GM19043 (cell line): ENCODE results near the gene HIVEP3.
A peak's percentile ranks its signal among the peaks of the same experiment; 100 is the strongest.

ENCODE experiments used
- ATAC-seq: cut with Tn5 transposase; IDR thresholded peaks from one replicate; pipeline ENCODE4 v1.9.1; 2021; ENCODE audit warnings: low read depth; ENCODE audit not compliant: unreplicated experiment

HIVEP3 gene

DNA sequence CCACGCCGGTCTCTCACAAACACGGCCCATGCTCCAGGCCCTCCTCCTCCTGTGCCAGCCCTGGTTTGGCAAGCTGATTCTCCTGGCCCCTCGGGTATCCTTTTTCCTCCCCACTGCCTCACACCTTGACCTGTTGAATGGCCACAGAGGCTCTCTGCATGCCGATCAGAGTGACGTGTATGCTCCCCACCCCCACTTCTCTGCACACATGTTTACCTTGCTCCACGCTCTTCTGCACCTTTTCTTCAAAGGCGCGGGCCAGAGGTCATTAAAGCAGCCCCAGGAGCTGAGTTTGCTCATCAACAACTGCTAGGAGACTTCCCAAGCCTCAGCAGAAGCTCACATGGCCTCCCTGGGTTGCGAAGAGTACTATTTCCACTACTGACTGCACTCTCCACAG, 295.0 kb downstream of the HIVEP3 start:
- no peak for ATAC-seq

DNA sequence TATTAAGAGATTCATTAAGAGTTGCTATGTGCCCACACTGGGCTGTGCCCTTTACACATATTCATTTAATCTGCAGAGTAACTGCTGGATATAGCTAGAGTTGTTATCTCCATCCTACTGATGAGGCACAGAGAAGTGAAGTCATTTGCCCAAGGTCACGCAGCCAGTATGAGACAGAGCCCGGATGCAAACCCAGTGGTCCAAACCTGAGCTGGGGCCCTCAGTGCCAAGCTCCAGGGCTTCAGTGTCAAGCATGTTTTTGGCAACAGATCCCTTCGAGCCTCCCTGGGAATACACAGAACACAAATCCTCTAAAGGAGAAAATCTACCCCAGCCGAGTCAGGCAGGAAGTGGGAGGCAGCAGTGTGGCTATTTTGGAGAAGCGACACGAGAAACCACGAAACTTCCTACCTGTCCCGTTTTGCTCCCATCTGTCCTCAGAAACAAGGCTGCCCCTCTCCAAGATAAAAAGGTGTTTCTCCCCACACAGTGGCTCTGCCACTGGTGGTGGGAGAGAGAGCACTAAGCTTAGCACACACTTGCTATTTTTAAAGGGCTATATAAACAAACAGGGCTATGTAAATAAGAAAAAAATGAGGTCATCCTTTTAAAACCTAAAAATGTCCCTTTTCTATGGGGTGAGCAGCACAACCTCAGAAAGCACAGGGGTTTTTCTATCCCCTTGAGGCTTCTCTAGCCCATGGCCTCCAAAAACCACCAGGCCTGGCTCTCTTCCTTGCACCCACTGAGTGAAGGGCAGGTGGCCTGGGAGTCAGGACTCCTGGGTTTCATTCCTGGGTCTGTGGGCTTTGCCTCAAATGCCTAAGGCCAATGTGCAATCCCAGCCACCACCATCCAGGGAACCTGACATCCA, 295.6 kb downstream of the HIVEP3 start:
- peak; percentile 81 for ATAC-seq

DNA sequence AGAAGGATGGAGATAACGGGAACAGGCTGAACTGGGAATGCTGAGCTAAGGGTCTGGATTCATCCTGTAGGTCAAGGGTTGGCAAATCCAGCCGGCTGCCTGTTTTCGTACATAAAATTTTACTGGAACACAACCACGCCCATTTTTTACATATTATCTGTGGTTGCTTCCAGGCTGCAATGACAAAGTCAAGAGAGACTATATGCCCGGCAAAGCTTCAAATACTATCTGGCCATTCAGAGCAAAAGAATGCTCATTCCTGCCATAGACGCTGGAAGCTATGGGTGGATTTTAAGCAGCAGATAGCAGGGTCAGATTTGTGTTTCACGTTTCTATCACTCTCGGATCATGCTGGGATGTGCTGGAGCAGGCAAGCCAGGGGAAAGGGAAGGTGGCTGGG, 296.3 kb downstream of the HIVEP3 start:
- ATAC-seq = no peak

DNA sequence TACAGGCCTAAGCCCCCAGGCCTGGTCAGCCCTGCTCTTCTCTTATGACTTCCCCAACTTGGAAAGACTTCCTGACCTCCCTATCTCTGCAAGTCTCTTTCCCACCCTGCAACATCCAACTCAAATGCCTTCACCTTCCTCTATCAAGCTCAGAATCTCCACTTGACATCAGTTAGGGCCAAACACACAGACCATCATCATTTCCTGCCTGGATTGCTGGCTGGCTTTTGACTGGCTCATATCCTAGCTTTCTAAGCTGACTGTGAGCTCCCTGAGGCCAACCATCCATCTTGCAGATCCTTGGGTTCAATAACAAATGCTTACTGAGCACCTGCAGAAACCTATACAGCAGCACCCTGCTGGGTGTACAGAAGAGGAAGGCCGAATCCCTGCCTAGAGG, 296.9 kb downstream of the HIVEP3 start:
- no peak for ATAC-seq

DNA sequence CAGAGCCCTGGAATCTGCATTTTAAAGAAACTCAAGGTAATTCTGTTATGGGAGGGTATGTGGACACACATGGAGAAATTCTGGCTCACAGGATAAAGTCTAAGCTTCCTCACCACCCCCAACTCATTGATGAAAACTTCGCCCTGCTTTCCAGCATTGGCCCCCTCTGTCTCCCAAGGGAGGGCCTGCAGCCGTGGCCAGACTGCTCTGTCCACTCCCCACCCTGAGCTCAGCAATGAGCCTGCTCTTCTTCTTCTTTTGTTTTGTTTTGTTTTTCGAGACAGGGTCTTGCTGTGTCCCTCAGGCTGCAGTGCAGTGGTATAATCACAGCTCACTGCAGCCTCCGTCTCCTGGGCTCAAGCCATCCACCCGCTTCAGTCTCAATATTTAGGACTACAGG, 297.5 kb downstream of the HIVEP3 start:
- no peak for ATAC-seq

DNA sequence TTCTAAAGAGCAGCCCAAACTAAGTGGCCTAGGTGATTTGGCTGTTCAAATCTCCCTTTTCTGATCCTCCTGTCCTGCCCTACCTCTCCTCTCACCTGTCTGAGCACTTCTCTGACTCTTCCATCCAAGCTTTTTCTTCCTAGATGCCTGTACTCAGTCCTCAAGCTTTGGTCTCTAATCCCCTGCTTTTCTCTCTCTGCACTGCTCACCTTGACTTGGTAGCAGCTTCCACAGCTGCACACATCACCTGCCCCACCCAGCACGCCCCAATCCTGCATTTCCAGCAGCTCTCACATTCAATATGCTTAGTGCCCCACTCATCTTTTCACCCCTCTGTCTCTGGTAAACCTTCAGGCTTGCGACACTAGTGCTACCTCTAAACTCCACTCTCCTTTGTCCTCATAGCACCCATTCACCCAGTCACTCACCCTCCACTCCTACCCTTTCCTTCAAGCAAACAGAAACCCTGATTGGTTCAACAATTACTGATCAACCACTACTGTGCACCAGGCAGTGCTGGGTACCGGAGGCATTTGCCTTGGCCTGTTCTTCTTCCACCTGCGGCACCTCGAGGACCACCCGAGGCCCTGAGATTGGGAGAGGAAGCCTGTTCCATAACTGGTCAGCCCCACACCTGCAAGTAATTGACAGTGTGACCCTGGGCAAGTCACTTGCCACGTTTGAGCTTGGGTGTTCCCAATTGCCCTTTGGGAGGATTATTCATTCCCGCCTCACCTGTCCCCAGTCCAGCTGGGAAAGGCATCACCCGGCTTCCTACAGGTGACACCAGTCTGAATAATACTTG, 298.2 kb downstream of the HIVEP3 start:
- no peak for ATAC-seq

DNA sequence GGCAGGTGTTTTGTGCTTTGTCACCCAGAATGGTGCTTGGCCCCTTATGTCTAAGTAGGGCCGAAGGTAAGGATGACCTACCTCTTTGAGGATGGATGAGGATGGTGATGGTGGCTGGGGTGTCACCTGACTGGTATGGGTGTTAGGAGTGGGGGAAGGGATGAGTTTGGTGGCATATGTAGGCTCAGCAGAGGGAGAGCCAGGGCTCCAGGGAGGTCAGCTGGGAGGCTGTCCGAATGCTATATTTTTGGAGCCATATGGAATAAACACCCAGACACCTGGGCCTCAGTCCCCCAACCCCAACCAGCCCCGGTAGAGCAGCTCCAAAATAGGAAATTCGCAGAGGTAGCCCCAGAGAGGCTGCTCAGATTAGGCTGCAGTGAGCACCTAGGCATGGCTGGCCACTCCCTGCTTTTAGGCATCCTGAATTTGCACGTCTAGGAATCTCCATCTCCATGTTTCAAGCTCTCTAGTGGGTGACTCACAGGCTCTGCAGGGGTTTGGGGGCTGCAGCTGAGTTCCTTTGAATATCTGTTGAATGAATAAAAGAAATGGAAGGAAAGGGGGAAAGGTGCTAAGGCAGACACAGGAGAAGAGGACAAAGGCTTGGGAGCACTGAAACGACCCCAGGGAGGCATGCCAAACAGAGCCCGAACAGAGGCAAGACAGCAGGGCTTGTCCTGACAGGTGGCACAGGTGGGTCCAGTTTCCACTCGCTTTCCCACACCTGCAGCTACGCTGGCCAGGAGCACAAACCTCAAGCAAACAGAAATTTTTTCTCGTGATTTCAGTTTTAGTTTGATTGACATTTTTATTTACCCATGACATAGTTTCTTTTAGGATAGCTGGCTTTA, 299.0 kb downstream of the HIVEP3 start:
- no peak for ATAC-seq

DNA sequence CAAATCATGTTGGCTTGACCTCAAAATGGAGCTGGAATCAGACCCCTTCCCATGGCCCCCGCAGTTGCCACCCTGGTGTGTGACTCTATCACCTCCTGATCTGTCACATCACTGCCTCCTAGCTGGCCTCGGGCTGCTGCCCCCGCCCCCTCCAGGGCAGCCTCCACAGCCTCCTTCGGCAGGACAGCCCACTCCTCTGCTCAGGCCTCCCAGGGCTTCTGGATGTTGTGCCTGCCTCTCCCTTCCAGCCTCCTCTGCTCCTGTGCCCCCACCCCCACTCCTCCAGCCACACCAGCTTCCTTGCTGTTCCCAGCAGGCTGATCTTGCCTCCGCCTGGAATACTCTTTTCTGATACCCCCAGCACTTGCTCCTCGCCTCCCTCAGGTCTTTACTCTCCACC, 299.9 kb downstream of the HIVEP3 start:
- no peak for ATAC-seq

DNA sequence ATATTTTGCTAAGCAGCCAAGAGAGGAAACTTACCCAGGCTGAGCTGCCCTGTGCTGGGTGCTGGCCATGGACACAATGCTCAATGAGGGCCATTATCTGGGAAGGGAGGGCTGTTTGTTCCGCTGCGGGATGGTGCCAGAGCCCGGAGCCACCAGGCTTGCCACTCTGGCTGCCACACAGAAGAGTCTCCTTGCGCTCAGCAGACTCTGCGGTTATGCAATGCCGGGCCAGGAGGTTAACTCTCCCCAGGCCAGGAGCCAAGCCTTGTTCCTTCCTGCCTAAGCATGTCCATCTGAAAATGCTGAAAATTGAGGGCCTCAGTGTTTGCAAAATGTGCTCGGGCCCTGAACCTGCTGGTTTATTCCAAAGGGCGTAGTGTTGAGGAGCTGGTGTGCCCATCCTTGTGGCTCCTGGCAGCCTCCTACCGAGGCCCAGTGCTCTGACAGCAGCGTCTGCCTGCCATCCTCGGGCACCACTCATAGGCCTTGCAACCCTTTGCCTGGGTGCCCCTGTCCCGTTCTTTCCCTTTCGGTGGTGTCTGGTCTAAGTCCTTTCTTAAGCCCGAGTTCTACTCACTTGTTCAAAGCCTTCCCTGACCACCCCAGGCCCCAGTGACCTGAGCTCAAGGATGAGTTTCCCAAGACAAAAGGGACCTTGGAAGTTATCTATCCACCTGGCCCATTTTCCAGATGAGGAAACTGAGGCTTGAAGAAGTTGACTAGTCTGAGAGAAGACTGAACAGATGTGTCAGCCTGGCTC, 300.5 kb downstream of the HIVEP3 start:
- ATAC-seq = no peak

DNA sequence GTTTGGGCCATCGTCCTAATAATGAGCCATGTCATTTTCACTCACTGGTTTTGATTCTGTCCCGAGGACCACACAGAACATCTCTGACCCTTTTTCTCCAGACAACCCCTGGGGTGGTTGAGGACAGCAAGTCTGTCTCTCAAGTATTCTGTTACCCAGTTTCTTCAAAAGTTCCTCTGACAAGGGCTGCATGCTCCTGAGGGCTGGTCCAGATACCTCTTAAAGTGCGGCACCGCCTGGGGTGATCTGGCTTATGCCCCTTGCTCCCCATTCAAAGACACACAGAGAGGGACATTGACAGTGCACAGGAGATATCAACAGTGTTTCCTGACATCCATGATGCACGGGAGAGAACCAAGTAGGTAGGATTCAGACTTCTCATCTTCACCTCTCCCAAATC, 301.4 kb downstream of the HIVEP3 start:
- ATAC-seq = no peak

DNA sequence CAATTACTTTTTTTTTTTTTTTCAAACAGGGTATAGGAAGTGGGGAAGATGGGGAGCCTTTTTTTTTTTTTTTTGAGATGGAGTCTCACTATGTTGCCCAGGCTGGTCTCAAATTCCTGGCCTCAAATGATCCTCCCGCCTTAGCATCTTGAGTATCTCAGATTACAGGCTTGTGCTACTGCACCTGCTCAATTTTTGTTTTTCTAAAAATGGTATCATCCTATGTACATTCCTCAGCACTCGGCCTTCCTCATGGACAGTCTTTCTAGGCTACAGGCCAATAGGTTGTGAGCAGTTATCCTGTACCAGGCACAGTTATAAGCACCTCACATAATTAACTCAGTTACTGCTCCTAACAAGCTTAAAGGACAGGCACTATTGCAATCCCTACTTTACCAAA, 302.2 kb downstream of the HIVEP3 start:
- no peak for ATAC-seq

DNA sequence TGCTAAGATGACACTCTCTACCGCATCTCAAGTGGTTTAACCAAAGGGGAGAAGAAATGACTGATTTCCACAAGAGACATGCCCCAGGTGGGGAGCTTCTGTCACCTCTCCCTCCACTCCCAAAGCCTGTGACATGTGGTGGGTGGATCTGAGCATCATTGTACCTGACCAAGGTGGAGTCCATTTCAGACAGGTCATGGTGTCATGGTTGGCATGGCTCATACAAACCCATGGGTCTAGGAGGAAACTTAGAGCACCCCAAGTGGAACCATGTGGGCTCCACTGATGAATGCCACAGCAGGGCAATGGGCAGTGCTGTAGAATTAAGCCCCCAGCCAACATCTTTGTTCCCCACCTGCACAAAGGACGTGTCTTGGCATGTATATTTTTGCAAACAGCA, 302.7 kb downstream of the HIVEP3 start:
- ATAC-seq = no peak

DNA sequence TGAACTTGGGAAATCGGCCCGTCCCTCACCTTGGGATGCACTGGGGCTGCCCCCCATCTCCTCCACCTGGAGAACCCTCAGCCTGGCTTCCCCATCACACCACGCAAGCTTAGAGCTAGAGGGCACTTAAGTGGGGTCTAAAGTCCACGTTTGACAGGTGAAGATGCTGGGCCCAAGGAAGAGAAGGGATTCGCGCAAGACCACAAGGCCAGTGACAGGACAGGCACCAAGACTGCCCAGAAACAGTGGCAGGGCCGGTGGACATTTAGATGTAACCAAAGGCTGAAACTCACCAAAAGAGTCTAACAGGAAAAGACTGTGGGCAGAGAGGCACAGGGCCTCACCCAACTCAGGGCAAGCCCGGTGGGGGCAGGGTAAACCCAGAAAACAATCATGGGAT, 303.4 kb downstream of the HIVEP3 start:
- no peak for ATAC-seq

DNA sequence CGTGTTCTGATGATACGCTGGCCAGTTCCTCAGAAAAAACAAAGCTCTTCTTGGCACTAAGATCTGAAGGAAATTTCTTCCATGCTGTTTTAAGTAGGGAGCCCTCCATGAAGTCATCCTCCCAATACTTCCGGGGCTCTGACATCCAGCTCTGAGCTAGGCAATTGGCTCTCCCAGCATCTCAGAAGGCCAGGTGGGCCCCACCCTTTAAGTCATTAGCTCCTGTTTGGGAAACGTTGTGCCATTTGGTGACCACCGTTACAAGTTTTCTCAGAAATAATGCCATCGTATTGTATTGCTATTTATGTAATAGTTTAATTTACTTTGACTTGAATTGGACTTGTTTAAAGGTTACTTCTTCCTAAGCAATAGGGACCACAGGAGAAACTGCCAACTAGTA, 303.9 kb downstream of the HIVEP3 start:
- no peak for ATAC-seq

DNA sequence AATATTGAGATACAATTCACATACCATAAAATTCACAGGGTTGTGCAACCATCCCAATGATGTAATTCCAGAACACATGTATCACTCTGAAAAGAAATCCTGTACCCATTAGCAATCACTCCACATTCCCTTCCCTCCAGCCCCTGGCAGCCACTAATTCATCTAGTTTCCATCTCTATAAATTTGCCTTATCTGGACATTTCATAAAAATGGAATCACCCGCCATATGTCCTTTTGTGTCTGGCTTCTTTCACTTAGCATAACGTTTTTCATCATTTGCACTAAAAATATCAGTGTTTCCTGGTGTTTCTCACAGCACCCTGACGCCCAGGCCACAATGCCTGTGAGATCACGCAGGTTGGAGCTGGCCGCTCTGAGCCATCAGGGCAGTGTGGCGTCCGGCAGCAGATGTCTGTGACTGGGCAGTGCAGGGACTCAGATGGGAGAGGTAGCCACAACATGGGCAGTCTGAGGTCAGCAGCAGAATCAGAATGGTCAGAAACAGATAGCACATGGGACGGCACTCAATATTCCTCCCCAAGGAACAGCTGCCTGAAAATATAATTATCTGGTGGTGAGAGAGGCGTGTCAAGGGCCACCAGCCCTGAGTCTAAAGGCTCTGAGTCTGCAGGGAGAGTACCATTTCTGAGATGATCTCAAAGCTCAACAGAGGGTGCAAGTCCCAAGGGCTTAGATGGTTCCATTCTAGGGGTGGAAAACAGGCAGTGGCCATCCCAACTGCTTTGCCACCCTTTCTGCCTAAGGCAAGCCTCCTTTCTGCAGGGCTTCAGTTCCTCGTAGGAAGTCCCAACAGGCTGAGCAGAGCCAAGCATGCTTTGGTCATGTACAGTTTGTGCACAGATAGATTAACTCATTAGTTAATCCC, 304.8 kb downstream of the HIVEP3 start:
- ATAC-seq = no peak

DNA sequence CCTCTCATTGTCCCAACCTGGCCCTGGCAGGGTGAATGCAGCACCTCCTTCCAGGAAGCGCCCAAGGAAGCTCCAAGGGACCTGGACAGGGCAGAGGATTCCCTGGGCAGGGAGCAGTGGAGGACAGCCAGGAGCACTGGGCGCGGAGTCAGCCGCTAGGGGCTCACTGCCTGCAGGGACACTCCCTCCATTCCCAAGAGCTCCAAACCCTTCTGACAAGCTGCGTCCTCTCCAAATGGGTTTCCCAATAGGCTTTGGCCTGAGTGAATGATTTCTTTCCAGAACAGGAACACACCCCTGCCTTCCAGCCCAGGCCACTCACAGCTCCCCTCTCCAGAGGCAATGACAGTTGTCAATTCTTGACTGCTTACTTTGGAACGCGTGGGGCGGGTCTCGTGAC, 305.8 kb downstream of the HIVEP3 start:
- no peak for ATAC-seq

DNA sequence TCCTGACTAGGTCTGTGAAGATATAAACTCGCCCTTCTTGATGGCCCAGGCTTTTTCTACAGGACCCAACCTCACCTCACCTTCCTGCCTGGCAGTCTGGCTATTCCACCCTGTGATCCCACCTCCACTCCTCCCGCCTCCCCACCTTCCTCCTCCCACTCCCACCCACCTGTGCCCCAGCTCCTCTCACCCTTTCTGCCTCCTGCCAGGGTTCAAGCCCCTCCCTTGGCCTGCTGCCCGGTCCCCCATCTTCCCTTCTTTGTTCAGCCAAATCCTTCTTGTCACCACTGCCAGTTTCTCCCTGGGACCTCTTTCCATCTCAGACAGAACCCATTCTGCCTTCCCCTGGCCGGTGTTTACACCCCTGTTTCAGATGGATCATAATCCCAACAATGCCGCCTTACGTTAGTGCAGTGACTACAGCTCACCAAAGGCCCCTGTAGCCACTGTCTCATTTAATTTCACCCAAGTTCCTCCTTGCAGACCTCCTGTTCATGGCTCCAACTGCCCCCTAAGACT, 306.7 kb downstream of the HIVEP3 start:
- ATAC-seq = no peak

DNA sequence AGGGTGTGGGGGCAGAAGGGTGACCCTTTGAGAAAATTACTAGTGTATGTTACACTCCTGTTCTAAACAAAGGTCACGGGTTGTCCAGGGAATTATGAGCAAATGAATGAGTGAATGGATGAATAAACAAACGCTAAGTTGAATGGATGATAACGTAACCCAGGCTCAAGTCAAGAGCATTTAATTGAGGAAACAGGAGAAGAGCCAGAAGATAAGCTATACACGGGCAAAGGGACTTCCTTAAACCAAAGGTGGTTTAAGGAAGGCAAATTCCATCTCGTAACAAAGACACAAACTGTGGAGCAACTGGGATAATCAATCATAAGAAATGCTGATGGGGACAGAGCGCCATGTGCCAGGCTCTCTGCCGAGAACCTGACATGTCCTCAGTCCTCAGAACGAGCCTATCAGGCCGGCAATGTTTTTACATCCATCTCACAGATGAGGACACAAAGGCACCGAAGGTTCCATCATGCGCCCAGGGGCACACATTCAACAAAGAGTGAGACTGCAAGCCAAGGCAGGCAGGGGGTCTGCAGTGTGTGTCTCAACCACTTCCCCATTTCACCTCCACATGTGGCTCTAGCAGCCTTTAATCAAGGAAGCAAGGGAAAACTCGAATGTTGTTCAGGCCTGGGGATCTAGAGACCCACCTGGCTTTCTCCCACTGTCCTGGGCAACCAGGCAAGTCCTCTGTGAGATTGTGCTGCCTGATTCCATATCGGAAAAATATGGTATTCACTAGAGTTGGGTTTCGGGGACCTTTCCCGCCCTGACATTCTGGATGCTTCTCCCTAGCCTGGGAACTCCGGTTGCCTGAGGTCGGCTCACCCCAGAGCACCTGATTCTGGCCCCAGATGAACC, 307.4 kb downstream of the HIVEP3 start:
- ATAC-seq = no peak
